Activated CD4-positive, alpha-beta T cell treated with anti-CD3 and anti-CD28 coated beads for 1 hour (primary cell): ENCODE measurements around the gene RPTOR.
"Not testable (repeated sequence)": the region's sequence is repeated elsewhere in the genome, so short reads cannot be mapped to it uniquely, and the experiment has no call there.

Experiments used
- DNase-seq: peaks from one replicate; pipeline ENCODE4 v3.0.0-alpha.2; 2020

RPTOR gene

DNA sequence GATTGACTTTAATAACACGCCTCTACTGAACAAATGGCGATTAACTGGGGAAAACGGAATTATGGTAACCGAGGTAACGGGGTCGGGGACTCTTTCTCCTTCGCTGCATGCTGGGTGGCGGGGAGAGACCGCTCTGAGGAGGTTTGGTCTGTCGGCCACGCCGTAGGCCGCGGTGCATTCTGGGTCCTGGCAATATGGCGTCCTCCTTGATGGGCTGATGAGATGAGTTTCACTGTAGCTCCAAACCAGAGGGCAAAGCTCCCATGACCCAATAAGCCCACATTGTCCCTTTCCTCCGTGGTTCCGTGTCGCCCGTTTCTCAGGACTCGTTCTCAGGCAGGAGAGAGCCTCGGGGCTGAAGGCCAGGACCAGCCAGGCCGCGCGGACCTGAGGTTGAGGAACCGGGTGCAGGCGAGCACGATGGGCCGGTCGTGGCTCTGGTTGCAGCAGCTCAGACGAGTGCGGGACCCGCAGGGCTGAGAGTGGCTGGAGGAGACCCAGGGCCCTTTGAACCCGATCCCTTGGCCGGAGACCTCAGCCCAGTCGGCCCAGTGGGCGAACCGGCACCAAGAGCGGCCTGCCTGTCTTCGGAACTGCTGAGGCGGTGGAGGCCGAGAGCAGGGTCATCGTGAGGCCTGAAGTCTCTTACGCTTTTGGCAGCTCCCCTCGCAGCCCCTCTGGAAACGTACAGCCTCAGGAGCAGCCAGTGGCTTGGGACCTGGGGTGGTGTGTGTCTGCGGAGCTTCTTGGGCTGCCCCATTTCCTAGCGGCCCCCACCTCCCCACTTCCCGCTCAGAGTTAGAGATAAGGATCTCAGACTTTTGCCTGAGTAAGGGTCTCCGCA lies at the start of gene RPTOR:
Gene RPTOR, plus strand, starts transcription at position 184 of the 844 bp plus-strand sequence. CDS start 792 bp downstream, outside the sequence.
- DNase-seq = peak; percentile 83

DNA sequence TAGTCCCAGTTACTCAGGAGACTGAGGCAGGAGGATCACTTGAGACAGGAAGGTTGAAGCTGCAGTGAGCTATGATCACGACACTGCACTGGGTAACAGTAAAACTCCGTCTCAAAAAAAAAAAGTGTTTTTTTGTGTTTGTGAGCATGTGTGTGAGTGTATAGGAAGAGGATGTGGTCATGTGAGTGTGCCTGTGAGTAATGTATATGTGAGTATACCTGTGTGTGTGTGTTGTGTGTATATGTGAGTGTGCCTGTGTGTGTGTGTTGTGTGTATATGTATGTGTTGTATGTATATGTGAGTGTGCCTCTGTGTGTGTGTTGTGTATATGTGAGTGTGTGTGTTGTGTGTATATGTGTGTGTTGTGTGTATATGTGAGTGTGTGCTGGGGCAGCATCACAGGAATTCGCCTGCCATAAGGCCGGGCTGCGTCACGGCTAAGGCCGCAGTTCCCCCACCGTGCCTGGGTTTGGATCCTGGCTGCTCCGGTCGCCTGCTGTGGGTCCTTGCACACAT lies 46.9 kb upstream of the RPTOR start:
- DNase-seq = no peak

DNA sequence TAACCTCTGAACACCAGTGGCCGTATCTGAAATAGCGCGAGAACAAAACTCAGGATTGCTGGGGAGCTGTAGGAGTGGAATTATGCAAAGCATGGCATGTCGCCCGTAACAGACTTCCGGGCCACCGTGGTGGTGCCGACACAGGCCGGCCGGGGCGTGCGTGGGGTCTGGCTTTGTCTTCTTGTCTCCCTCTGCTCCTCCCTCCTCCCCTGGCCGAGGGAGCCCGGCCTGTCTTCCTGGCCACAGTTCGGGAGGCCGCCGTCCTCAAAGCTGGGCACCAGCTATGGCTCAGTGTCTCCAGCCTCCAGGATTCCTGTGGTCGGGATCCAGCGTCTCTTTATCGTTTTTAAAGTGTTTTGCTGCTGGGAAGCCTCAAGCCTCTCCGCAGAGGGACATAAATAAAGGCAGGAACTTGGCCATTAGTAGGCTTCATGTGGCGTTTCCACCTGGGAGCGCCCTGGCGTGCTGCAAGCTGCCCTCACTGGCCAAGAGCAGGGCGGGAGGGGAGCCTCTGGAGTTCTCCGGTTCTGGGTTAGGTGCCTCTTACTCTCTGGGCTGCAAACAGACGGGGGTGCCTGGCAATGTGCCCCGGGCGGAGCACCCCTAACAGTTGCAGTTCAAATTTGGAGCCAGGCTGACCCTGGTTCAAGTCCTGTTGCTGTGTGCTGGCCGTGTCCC lies 46.3 kb upstream of the RPTOR start:
- no peak for DNase-seq

DNA sequence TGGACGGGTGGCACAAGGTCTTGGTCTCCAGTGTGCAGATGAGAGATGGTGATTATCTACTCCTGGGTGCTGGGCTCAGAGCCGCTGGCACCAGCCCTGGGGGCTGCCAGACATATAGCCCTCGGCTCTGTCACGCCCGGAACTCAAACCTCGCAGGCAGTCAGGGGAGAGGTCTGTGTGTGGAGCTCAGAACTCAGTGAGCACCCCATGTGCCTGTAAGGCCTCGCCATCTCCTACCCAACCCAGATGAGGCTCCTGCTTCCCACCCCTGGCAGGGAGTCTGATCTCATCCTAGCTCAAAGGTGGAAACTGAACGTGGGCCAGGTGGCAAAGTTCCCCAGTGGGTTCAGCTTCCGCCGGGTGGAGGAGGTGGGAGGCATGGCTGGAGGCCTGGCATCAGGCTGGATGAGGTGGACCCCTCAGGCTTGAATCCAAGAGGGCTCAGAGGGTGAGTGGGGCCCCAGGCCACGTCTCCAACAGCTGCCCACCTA lies 45.7 kb upstream of the RPTOR start:
- no peak for DNase-seq

GRCh38 chr17:80499560-80499959 lies 45.1 kb upstream of the RPTOR start:
- DNase-seq = no peak

GRCh38 chr17:80499961-80500665 lies 44.5 kb upstream of the RPTOR start:
- DNase-seq = no peak

- DNase-seq = no peak
Observed at GRCh38 chr17:80501741-80502577, 42.7 kb upstream of the RPTOR start.

- no peak for DNase-seq
Observed at GRCh38 chr17:80502578-80502877, 42.1 kb upstream of the RPTOR start.

- no peak for DNase-seq
Observed at GRCh38 chr17:80503031-80503430, 41.6 kb upstream of the RPTOR start.

DNA sequence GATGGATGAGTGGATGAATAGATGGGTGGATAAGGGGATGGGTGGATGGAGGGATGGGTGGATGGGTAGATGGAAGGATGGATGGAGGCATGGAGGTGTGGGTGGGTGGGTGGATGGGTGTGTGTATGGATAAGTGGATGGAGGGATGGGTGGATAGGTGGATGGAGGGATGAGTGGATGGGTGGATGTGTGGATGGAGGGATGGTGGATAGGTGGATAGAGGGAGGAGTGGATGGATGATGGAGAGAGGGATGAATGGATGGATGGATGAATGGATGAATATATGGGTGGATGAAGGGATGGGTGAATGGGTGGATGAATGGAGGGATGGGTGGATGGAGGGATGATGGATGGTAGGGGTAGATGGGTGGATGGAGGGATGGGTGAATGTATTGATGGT lies 40.7 kb upstream of the RPTOR start:
- DNase-seq = no peak

GRCh38 chr17:80504686-80505413 lies 39.8 kb upstream of the RPTOR start:
- DNase-seq = no peak

GRCh38 chr17:80507177-80507576 lies 37.5 kb upstream of the RPTOR start:
- not testable (repeated sequence) for DNase-seq

GRCh38 chr17:80507965-80508364 lies 36.7 kb upstream of the RPTOR start:
- DNase-seq = no peak

- DNase-seq = no peak
Observed at GRCh38 chr17:80509311-80509710, 35.3 kb upstream of the RPTOR start.

DNA sequence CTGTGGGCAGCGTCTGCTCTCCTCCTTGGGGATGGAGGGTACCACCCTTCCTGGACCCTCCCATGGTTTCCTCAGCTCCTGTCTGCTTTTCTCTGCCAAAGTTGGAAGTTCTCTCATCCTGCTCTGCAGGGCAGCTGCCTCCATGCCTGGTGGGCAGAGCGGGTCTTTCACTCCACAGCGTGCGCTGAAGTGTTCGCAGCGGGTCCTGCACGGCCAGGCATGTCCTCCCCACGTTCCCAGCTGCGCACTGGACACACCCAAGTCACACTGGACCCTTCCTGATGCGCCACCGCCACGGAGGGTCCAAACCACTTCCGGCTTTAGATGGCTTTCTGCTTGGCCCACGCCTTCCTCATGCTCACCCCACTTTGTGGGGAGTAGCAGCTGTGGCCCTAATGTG lies 34.5 kb upstream of the RPTOR start:
- no peak for DNase-seq

DNA sequence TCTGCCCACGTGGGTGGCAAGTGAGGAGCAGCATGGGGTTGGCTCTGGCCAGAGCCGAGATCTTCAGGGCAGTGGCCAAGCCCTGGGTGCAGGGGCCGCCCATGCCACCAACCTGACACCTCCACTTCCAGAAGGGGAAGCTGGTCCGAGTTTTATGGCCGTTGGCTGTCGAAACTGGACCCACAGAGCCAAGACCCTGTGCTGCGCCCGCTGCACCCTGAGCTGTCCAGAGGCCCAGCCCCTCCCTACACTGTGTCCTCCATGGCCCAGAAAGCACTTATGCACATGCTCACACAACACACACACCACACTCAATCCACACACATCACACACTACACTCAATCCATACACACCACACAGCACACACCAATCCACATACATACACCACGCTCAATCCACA lies 33.9 kb upstream of the RPTOR start:
- DNase-seq = no peak

DNA sequence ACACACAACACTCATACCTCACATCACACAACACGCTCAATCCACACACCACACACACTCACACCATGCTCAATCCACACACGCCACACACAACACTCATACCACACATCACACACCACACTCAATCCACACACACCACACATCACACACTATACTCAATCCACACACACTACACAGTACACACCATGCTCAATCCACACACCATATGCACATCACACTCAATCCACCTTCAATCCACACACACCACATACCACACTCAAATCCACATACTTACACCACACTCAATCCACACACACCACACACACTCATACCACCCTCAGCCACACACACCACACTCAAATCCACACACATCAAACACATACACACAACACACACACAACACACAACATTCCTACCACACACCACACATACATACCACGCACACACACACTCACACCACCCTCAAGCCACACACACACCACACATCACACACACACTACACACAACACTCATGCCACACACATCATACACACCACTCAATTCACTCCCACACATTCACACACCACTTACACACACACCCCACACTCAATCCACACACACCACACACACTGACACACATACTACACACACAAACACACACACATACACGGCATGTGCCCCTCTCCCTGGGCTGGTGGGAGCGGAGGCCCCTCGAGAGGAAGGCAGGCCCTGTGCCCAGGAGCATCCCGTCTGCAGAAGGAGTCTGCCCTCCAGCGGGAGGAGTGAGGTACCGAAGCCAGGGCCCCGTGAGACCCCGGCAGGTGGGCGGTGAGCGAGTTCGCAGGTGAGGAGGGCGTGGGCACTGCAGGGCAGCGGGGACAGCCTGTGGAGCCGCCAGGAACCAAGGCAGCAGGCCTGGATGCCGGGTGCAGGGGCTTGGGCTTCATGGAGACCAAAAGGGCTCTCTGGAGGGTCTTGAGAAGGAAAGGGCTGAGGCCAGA lies 33.1 kb upstream of the RPTOR start:
- DNase-seq = no peak

- DNase-seq = no peak
Observed at GRCh38 chr17:80512233-80512632, 32.4 kb upstream of the RPTOR start.

DNA sequence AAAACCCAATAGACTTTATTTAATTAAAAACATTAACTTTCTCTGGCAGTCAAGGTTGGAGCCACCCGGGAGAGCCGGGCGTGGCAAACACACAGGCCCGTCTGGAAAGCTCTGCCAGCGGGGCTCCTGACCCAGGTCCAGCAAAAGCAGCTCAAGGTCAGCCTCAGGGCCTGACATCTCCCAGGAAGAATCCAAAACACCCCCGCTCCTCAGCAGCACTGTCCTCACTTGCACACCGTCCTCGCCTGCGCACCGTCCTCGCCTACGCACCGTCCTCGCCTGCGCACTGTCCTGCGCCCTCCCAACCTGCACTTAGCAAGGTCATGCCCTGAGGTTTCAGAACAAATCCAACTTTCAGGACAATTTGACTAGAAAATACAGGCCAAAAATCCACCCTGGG lies 31.4 kb upstream of the RPTOR start:
- no peak for DNase-seq

DNA sequence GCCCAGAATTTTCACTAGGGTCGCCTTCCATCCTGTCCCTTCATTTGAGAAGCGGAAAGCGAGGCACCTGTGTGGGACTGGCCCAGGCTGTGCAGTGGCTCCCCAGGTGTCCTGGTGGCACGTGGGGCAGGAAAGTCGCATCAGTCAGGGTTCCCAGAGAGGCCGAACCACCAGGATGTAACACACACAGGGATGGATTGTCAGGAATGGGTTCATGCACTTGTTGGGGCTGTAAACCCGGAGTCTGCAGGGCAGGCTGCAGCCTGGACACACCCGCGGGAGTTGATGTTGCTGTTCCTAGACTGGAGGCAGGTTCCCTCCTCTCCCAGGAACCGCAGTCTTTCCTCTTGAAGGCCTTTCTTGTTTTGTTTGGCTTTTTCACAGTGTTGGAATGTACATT lies 30.7 kb upstream of the RPTOR start:
- no peak for DNase-seq
